ENCODE results near the gene TREML4. TPM values are rescaled to one million over a fixed set of nuclear protein-coding genes. Genes with fewer than 3 reads are reported as not detected.

TREML4 gene
- total RNA-seq, 4 donors from 2014 or later, result not detected

GRCh38 chr6:41272591-41273240, 44.6 kb downstream of the TREML4 start:
- DNase-seq, result no peak
- in situ Hi-C loops (cut with MboI; ENCODE audit: low sequenced_read_pairs in 4 of 4) (no loop called here), intact Hi-C loops (cut with DNase I; ENCODE audit: low total_unique reads) (no loop called here)
- no peak for ATAC-seq
- no peak overlapping the region for H3K4me3 ChIP-seq
- no peak overlapping the region for H3K27ac ChIP-seq
- no peaks in the 10 kb centered on the region for H3K36me3 ChIP-seq
- H3K27me3 ChIP-seq, result no peaks in the 10 kb centered on the region
- TF ChIP-seq CTCF (IDR thresholded peaks at IDR 0.05 in 4 of 5, conservative IDR thresholded peaks at IDR 0.05 in 1 of 5) (no peak), POLR2A (IDR thresholded peaks at IDR 0.05) (no peak)
- no peaks in the 10 kb centered on the region for H3K4me1 ChIP-seq
- no peaks in the 10 kb centered on the region for H3K9me3 ChIP-seq

- ATAC-seq (no peak), DNase-seq (no peak)
- in situ Hi-C loops (cut with MboI; ENCODE audit: low sequenced_read_pairs in 4 of 4), result no loop called here
- intact Hi-C loops (cut with DNase I; ENCODE audit: low total_unique reads), result no loop called here
- no peaks in the 10 kb centered on the region for H3K4me1 ChIP-seq
- H3K9me3 ChIP-seq, result no peaks in the 10 kb centered on the region
- H3K27me3 ChIP-seq, result no peaks in the 10 kb centered on the region
- no peak for TF ChIP-seq POLR2A (IDR thresholded peaks at IDR 0.05)
- TF ChIP-seq CTCF (IDR thresholded peaks at IDR 0.05 in 4 of 5, conservative IDR thresholded peaks at IDR 0.05 in 1 of 5), result no peak
- no peak overlapping the region for H3K27ac ChIP-seq
- no peak overlapping the region for H3K4me3 ChIP-seq
- no peaks in the 10 kb centered on the region for H3K36me3 ChIP-seq
Observed at GRCh38 chr6:41273714-41274113, 45.6 kb downstream of the TREML4 start.

GRCh38 chr6:41274256-41274655, 46.1 kb downstream of the TREML4 start:
- in situ Hi-C loops (cut with MboI; ENCODE audit: low sequenced_read_pairs in 4 of 4) (no loop called here), intact Hi-C loops (cut with DNase I; ENCODE audit: low total_unique reads) (no loop called here)
- Histone ChIP-seq H3K9me3 (no peaks in the 10 kb centered on the region), H3K4me1 (no peaks in the 10 kb centered on the region), H3K4me3 (no peak overlapping the region), H3K27me3 (no peaks in the 10 kb centered on the region), H3K27ac (no peak overlapping the region), H3K36me3 (no peaks in the 10 kb centered on the region)
- no peak for TF ChIP-seq CTCF (IDR thresholded peaks at IDR 0.05 in 4 of 5, conservative IDR thresholded peaks at IDR 0.05 in 1 of 5)
- TF ChIP-seq POLR2A (IDR thresholded peaks at IDR 0.05), result no peak
- DNase-seq (no peak), ATAC-seq (no peak)

- Histone ChIP-seq H3K9me3 (no peaks in the 10 kb centered on the region), H3K27ac (no peak overlapping the region), H3K36me3 (no peaks in the 10 kb centered on the region), H3K4me1 (no peaks in the 10 kb centered on the region), H3K27me3 (no peaks in the 10 kb centered on the region), H3K4me3 (no peak overlapping the region)
- in situ Hi-C loops (cut with MboI; ENCODE audit: low sequenced_read_pairs in 4 of 4), result no loop called here
- TF ChIP-seq POLR2A (IDR thresholded peaks at IDR 0.05) (no peak), CTCF (IDR thresholded peaks at IDR 0.05 in 4 of 5, conservative IDR thresholded peaks at IDR 0.05 in 1 of 5) (no peak)
- intact Hi-C loops (cut with DNase I; ENCODE audit: low total_unique reads), result no loop called here
- DNase-seq (no peak), ATAC-seq (no peak)
Observed at GRCh38 chr6:41275489-41275888, 47.3 kb downstream of the TREML4 start.

GRCh38 chr6:41277605-41278004, 49.5 kb downstream of the TREML4 start:
- no peaks in the 10 kb centered on the region for H3K4me1 ChIP-seq
- no peaks in the 10 kb centered on the region for H3K9me3 ChIP-seq
- in situ Hi-C loops (cut with MboI; ENCODE audit: low sequenced_read_pairs in 4 of 4), result no loop called here
- intact Hi-C loops (cut with DNase I; ENCODE audit: low total_unique reads), result no loop called here
- DNase-seq, result no peak
- H3K27me3 ChIP-seq, result no peaks in the 10 kb centered on the region
- no peak for TF ChIP-seq POLR2A (IDR thresholded peaks at IDR 0.05)
- TF ChIP-seq CTCF (IDR thresholded peaks at IDR 0.05 in 4 of 5, conservative IDR thresholded peaks at IDR 0.05 in 1 of 5), result no peak
- no peak overlapping the region for H3K4me3 ChIP-seq
- no peak overlapping the region for H3K27ac ChIP-seq
- ATAC-seq, result no peak
- H3K36me3 ChIP-seq, result no peaks in the 10 kb centered on the region
